H9 (cell line): ENCODE measurements around the gene GATA5. TPM values are rescaled to one million over a fixed set of nuclear protein-coding genes. Genes with fewer than 3 reads are reported as not detected.

Experiments used
- DNase-seq: peaks from one replicate; pipeline ENCODE4 v3.0.0-alpha.2; 2017
- H2AFZ ChIP-seq: one replicate; pipeline ENCODE4 v1.6.1; 2013; ENCODE audit warnings: mild to moderate bottlenecking, low read length, control low read depth, moderate library complexity
- H2AK5ac ChIP-seq: 2 replicates; pipeline ENCODE4 v1.6.1; 2013; ENCODE audit warnings: low read length, control low read depth, mixed read lengths; ENCODE audit not compliant: insufficient read length
- H2BK120ac ChIP-seq: one replicate; pipeline ENCODE4 v1.6.1; 2013; ENCODE audit warnings: low read depth, mild to moderate bottlenecking, low read length, control low read depth, inconsistent platforms; ENCODE audit not compliant: poor library complexity, severe bottlenecking
- H2BK12ac ChIP-seq: 2 replicates; pipeline ENCODE4 v1.6.1; 2013; ENCODE audit warnings: low read length, control low read depth, mixed read lengths, low read depth; ENCODE audit not compliant: insufficient read length
- H2BK15ac ChIP-seq: 2 replicates; pipeline ENCODE4 v1.6.1; 2013; ENCODE audit warnings: low read depth, low read length, control low read depth
- H2BK20ac ChIP-seq: one replicate; pipeline ENCODE4 v1.6.1; 2013; ENCODE audit warnings: low read depth, mild to moderate bottlenecking, low read length, control low read depth, inconsistent platforms; ENCODE audit not compliant: poor library complexity, severe bottlenecking
- H2BK5ac ChIP-seq: 2 replicates; pipeline ENCODE4 v1.6.1; 2013; ENCODE audit warnings: low read length, control low read depth, mixed read lengths; ENCODE audit not compliant: insufficient read length
- H3K14ac ChIP-seq: 2 replicates; pipeline ENCODE4 v1.6.1; 2013; ENCODE audit warnings: low read length, control low read depth; ENCODE audit not compliant: insufficient read depth
- H3K18ac ChIP-seq: 2 replicates; pipeline ENCODE4 v1.6.1; 2013; ENCODE audit warnings: low read depth, mild to moderate bottlenecking, mixed read lengths, low read length, control low read depth; ENCODE audit not compliant: insufficient read length
- H3K23ac ChIP-seq: 2 replicates; pipeline ENCODE4 v1.6.1; 2013; ENCODE audit warnings: low read length, control low read depth, mixed read lengths, low read depth; ENCODE audit not compliant: insufficient read length
- H3K23me2 ChIP-seq: 2 replicates; pipeline ENCODE4 v1.6.1; 2013; ENCODE audit warnings: low read depth, mild to moderate bottlenecking, mixed read lengths, low read length, control low read depth; ENCODE audit not compliant: insufficient read length, poor library complexity, severe bottlenecking
- H3K27ac ChIP-seq: 2 replicates; pipeline ENCODE4 v1.5.1; 2013; ENCODE audit warnings: low read length, control low read depth, mixed read lengths, low read depth; ENCODE audit not compliant: insufficient read length
- H3K27me3 ChIP-seq: 2 replicates; pipeline ENCODE4 v1.6.1; 2013; ENCODE audit warnings: low read length, control low read depth, inconsistent platforms; ENCODE audit not compliant: insufficient read depth
- H3K4ac ChIP-seq: 2 replicates; pipeline ENCODE4 v1.6.1; 2013; ENCODE audit warnings: low read depth, mild to moderate bottlenecking, control low read depth, inconsistent platforms, low read length, moderate library complexity
- H3K4me1 ChIP-seq: 2 replicates; pipeline ENCODE4 v1.6.1; 2013; ENCODE audit warnings: low read length, control low read depth, inconsistent platforms; ENCODE audit not compliant: insufficient read depth
- H3K4me2 ChIP-seq: 2 replicates; pipeline ENCODE4 v1.6.1; 2013; ENCODE audit warnings: low read length, control low read depth, mixed read lengths; ENCODE audit not compliant: insufficient read length, insufficient read depth
- H3K56ac ChIP-seq: 2 replicates; pipeline ENCODE4 v1.6.1; 2013; ENCODE audit warnings: low read depth, mild to moderate bottlenecking, mixed read lengths, low read length, control low read depth; ENCODE audit not compliant: insufficient read length
- H3K79me1 ChIP-seq: 2 replicates; pipeline ENCODE4 v1.6.1; 2013; ENCODE audit warnings: low read depth, mild to moderate bottlenecking, moderate library complexity, low read length, control low read depth, inconsistent platforms; ENCODE audit not compliant: insufficient read depth, poor library complexity, severe bottlenecking
- H3K79me2 ChIP-seq: 2 replicates; pipeline ENCODE4 v1.6.1; 2013; ENCODE audit warnings: low read length, control low read depth, inconsistent platforms; ENCODE audit not compliant: insufficient read depth
- H3K9ac ChIP-seq: 2 replicates; pipeline ENCODE4 v1.6.1; 2013; ENCODE audit warnings: low read length, control low read depth, mixed read lengths; ENCODE audit not compliant: insufficient read length; ENCODE audit errors: extremely low read depth
- H3K9me3 ChIP-seq: one replicate; pipeline ENCODE4 v1.6.1; 2013; ENCODE audit warnings: low read depth, low read length, inconsistent platforms; ENCODE audit not compliant: control insufficient read depth
- H3T11ph ChIP-seq: one replicate; pipeline ENCODE4 v1.6.1; 2013; ENCODE audit warnings: mild to moderate bottlenecking, low read length, control low read depth, inconsistent platforms
- H4K20me1 ChIP-seq: one replicate; pipeline ENCODE4 v1.6.1; 2013; ENCODE audit not compliant: control insufficient read depth, insufficient read length, insufficient read depth
- H4K5ac ChIP-seq: 2 replicates; pipeline ENCODE4 v1.6.1; 2013; ENCODE audit warnings: low read depth, mild to moderate bottlenecking, mixed read lengths, low read length, control low read depth; ENCODE audit not compliant: insufficient read length
- H4K8ac ChIP-seq: replicated peaks from 2 replicates; pipeline ENCODE4 v1.6.1; 2013; ENCODE audit warnings: low read length, control low read depth, mixed read lengths, low read depth; ENCODE audit not compliant: insufficient read length
- H4K91ac ChIP-seq: 2 replicates; pipeline ENCODE4 v1.6.1; 2013; ENCODE audit warnings: low read depth, mild to moderate bottlenecking, moderate library complexity, mixed read lengths, low read length, control low read depth; ENCODE audit not compliant: insufficient read length
- H3K27ac Mint-ChIP-seq, 3 experiments: 2 replicates in 2 of 3; 3 replicates in 1 of 3; pipeline ENCODE4 v1.8.0; 2020 to 2021; ENCODE audit warnings: mixed read lengths in 3 of 3, mild to moderate bottlenecking in 1 of 3, moderate library complexity in 1 of 3
- H3K27me3 Mint-ChIP-seq: 2 replicates; pipeline ENCODE4 v1.8.0; 2021; ENCODE audit warnings: low read depth, mild to moderate bottlenecking, moderate library complexity, mixed read lengths
- H3K36me3 Mint-ChIP-seq, 3 experiments: 2 replicates in 2 of 3; 3 replicates in 1 of 3; pipeline ENCODE4 v1.8.0; 2020 to 2021; ENCODE audit warnings: low read depth in 3 of 3, mixed read lengths in 3 of 3; ENCODE audit not compliant: insufficient read depth in 1 of 3
- H3K4me1 Mint-ChIP-seq, 2 experiments: 2 replicates each; pipeline ENCODE4 v1.8.0; 2020; ENCODE audit warnings: mixed read lengths in 2 of 2
- H3K4me3 Mint-ChIP-seq, 2 experiments: 2 replicates in 1 of 2; 3 replicates in 1 of 2; pipeline ENCODE4 v1.8.0; 2020 to 2021; ENCODE audit warnings: mild to moderate bottlenecking in 2 of 2, mixed read lengths in 2 of 2, moderate library complexity in 1 of 2
- H3K9me3 Mint-ChIP-seq, 2 experiments: 2 replicates in 1 of 2; 3 replicates in 1 of 2; pipeline ENCODE4 v1.8.0; 2020; ENCODE audit warnings: mild to moderate bottlenecking in 2 of 2, mixed read lengths in 2 of 2, moderate library complexity in 1 of 2
- CTCF ChIP-seq: fragments of 200-600 bp; sonication (generic); conservative IDR thresholded peaks from 3 replicates; pipeline ENCODE4 v1.8.0; 2021; ENCODE audit warnings: antibody characterized with exemption, mild to moderate bottlenecking
- WGBS: extraction: QIAGEN DNeasy Blood & Tissue Kit; methylation state at CpG from one replicate; pipeline ENCODE4 v1.1.7; 2013; ENCODE audit warnings: missing lambda C conversion rate, low lambda C conversion rate, mixed read lengths; ENCODE audit not compliant: insufficient read length; ENCODE audit errors: extremely low coverage; 5-methylcytosine and 5-hydroxymethylcytosine counted together
- total RNA-seq: library from RNA; stranded (reverse); gene quantifications from 2 replicates; pipeline ENCODE4 v1.2.1, GENCODE V29; 2021

The GATA5 gene
- total RNA-seq, 1 experiment from 2014 or later: 0.24 TPM

- Histone ChIP-seq H4K8ac (no peak overlapping the region), H3K18ac (no peak overlapping the region), H3K23me2 (no peaks in the 10 kb centered on the region), H4K5ac (no peak overlapping the region), H3K79me2 (no peaks in the 10 kb centered on the region), H4K20me1 (no peaks in the 10 kb centered on the region), H3K4me1 (no peaks in the 10 kb centered on the region), H4K91ac (no peak overlapping the region), H3K4me2 (no peak overlapping the region), H3K4ac (no peak overlapping the region), H2AFZ (no peak overlapping the region), H3K27me3 (no peaks in the 10 kb centered on the region), H2BK120ac (no peak overlapping the region), H3K9ac (no peak overlapping the region), H2AK5ac (no peak overlapping the region), H3K56ac (no peak overlapping the region), H3T11ph (no peak overlapping the region), H3K79me1 (no peaks in the 10 kb centered on the region), H2BK15ac (no peak overlapping the region), H2BK20ac (no peak overlapping the region), H3K9me3 (no peaks in the 10 kb centered on the region), H2BK12ac (no peak overlapping the region), H3K14ac (no peak overlapping the region; the same call in 1 of the 2 replicates), H3K27ac (no peak overlapping the region), H3K23ac (no peak overlapping the region), H2BK5ac (no peak overlapping the region)
- Mint-ChIP-seq H3K27ac (peak overlapping the region in 1 of 3 experiments; percentile 22; a peak in 1 of 7 replicates), H3K4me3 (no peak overlapping the region), H3K4me1 (peaks cover 0 to under 1% of the 10 kb centered on the region in 2 experiments; a peak in 1 of 4 replicates), H3K9me3 (no peaks in the 10 kb centered on the region), H3K27me3 (peaks cover 2% of the 10 kb centered on the region), H3K36me3 (no peaks in the 10 kb centered on the region)
- no CpG with 5 or more reads among the region's 15 CpGs for WGBS
- DNase-seq: no peak
- no peak for TF ChIP-seq CTCF
Measured at GRCh38 chr20:62517901-62518610, 42.3 kb upstream of the GATA5 start.
